ENCODE data around the gene ZDHHC11B.
"Not testable (repeated sequence)": the region's sequence is repeated elsewhere in the genome, so short reads cannot be mapped to it uniquely, and the experiment has no call there.

DNA sequence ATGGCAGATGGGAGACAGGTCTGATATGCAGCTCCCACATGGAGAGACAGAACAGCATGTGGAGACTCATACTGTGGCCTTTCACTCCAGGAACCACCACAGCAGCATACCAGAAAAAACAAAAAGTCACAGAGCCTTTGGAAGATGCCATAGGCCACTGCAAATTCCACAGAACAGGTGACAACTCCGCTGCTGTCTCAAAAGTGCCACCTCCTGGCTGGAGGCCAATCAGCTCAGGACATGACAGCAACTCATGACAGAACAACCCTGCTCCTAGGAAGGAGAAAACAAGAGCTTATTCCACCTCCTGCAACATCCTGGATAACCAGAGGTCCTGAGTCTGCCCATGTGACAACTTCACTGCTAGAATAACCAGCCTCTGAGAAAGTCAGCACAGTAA lies 50.4 kb downstream of the ZDHHC11B start:
- not testable (repeated sequence) for TF ChIP-seq POLR2AphosphoS5, POLR2A (IDR thresholded peaks at IDR 0.05)
- TF ChIP-seq, protein P1, sequence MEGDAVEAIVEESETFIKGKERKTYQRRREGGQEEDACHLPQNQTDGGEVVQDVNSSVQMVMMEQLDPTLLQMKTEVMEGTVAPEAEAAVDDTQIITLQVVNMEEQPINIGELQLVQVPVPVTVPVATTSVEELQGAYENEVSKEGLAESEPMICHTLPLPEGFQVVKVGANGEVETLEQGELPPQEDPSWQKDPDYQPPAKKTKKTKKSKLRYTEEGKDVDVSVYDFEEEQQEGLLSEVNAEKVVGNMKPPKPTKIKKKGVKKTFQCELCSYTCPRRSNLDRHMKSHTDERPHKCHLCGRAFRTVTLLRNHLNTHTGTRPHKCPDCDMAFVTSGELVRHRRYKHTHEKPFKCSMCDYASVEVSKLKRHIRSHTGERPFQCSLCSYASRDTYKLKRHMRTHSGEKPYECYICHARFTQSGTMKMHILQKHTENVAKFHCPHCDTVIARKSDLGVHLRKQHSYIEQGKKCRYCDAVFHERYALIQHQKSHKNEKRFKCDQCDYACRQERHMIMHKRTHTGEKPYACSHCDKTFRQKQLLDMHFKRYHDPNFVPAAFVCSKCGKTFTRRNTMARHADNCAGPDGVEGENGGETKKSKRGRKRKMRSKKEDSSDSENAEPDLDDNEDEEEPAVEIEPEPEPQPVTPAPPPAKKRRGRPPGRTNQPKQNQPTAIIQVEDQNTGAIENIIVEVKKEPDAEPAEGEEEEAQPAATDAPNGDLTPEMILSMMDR (IDR thresholded peaks at IDR 0.05), result not testable (repeated sequence)

All from prostate gland (tissue), 2 donors.